HG02943 (cell line): ENCODE data around the gene TBC1D22A.
"Not testable (repeated sequence)": the region's sequence is repeated elsewhere in the genome, so short reads cannot be mapped to it uniquely, and the experiment has no call there.

ENCODE experiments used
- ATAC-seq: cut with Tn5 transposase; IDR thresholded peaks from one replicate; pipeline ENCODE4 v1.9.1; 2021; ENCODE audit warnings: mild to moderate bottlenecking, low read depth, moderate library complexity; ENCODE audit not compliant: unreplicated experiment

The TBC1D22A gene

DNA sequence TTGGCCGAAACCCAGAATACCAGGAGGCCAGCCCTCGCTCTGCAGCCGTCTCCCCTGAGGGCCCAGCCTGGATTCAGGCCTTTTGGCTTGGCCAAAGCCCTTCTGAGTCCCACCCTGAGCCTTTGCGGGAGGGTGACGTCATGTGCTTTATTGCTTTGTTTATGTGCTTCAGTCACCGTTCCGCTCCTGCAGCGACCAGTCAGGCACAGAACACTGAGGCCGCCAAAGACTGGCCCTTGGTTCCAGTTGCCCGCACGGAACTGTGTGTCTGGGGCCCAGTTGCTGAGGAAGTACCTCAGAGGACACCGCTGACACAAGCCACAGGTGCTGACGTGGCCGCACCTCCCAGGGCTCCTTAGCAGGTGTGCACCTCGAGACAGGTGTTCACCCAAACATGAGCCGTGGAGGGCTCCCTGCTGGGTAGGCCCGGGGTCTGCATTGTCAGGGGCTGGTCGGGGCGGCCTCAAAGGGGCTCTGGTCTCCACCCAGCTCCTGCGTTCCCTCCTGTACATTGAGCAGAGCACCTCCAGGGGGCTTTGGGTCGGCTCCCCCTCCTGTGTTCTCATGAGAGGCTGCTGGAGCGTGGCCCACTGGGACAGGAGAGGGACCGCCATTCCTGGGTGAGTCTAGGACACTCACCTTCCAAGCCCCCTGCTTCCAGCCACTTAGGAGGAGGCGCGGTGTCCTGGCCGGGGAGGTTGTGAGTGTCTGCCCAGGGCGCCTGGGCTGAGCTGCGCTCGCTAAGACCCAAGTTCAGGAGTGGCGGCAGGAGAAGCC lies 376.8 kb downstream of the TBC1D22A start:
- no peak for ATAC-seq

DNA sequence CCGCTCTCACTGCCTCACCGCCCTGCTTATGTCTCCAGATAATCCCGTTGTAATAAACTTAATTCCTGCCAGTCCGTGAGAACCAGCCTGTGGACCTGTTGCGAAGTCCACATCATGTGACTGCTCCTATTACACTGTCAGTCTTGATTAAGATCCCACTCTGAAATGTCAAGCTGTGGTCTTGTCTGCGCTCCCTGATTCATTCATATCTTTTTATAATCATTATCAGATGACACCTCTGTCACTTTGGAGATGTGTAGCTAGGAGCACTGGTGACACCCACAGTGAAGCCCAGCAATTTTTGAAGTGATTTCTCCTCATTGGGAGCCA lies 377.3 kb downstream of the TBC1D22A start:
- ATAC-seq: no peak

DNA sequence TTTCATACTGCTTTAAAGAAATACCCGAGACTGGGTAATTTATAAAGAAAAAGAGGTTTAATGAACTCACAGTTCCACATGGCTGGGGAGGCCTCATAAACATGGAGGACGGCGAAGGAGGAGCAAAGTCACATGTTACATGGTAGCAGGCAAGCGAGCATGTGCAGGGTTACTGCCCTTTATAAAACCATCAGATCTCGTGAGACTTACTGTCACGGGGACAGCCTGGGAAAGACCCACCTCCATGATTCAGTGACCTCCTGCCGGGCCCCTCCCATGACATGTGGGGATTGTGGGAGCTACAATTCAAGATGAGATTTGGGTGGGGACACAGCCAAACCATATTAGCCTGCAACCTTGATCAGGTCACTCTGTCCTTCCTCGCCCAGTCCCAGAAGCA lies 378.5 kb downstream of the TBC1D22A start:
- ATAC-seq: not testable (repeated sequence)

DNA sequence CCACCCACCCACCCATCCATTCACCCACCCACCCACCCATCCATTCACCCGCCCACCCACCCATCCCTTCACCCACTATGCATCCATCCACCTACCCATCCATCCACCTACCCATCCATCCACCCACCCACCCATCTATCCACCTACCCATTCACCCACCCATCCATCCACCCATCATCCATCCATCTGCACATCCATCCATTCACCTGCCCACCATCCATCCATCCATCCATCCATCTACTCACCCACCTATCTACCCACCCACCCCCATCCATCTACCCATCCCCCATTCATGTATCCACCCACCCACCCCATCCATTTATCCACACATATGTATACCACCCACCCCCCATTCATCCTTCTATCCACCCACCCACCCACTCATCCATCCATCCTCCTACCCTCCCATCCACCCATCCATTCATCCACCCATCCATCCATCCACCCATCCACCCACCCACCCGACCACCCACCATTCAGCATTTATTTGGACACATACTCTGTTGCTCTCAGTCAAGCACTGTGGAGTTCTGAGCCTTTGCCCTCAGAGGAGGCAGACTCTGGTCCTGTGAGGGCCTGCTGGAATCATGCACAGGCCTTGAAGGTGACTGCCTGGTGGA lies 380.1 kb downstream of the TBC1D22A start:
- no peak for ATAC-seq

DNA sequence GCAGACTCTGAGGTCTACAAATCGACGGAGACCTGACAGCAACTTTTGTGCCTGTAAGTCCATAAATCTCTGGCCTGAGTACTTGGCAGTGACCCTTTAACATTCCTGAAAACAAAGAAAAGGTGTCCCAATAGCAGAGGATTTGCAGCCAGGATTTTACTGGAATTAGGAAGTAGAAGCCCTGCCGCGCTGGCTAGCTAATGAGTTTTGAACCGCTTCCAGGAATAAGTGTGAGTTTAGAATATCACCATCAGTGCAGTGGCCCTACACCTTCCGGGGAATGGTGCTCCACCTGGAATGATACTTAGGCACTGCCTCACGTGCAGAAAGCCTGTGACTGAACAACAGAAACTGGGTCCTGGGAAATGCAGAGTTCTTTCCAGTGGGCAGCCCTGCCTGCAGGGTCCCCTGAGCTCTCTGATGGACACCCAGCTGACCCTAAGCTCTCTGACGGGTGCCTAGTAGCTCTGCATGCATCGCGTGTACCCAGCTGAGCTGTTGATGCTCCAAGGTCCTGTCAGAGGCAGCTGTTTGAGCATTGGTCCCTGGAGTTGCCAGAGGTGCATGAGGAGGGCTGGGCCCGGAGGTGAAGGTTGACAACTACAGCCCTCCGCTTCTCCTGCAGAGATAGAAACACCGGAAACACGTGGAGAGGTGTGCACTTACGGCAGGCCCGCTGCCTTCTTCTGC lies 380.9 kb downstream of the TBC1D22A start:
- no peak for ATAC-seq

DNA sequence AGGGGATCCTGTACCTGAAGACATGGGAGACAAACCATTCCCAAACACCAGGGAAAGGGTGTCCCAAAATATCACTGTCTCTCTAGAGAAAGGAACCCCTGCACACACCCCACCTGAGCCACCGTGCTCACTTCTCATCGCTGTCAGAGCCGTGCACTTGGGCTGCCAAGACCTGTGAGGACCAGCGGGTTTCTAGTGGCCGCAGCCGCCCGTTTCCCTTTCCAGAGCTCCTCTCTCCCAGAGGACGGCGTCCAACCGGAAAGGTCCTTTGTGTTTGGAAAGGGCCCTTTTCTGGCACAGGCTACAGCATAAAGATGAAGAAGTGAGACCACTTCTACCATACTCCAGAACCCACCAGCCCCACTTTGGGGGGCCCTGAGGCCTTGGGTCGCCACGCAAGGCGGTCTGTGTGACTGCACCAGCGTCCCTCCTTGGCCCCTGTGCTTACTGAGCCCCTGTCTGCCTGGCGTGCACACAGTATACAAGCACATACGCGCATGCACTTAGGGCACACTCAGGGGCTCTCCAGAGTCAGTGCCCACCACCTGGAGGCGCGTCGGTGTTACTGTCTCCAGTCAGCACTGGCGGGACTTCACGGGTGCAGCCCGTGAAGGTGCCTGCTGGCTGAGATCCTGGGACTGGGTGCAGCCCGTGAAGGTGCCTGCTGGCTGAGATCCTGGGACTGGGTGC lies 381.8 kb downstream of the TBC1D22A start:
- no peak for ATAC-seq

DNA sequence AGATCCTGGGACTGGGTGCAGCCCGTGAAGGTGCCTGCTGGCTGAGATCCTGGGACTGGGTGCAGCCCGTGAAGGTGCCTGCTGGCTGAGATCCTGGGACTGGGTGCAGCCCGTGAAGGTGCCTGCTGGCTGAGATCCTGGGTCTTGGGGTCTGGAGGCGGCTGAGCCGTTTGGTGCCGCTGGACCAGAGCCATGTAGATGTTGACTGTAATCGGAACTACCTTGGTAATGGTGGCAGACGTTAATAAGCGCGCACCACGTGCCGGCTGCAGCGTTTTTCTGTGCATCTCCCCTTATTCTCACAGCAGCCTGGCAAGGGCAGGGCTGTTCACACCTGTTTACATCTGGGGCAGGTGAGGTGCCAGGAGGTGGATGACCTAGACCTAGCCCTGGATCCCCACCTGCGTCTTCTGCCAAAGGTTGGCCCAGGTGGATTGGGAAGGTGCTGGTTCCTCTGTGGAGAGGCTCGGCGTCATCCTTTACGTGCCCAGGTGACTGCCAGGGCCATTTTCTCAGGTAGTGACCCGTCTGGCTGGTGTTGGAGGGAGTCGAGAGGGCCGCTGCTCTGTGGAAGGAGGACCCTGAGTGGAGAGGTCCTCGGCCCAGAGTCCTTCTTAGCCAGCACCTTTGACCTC lies 382.5 kb downstream of the TBC1D22A start:
- ATAC-seq: no peak

DNA sequence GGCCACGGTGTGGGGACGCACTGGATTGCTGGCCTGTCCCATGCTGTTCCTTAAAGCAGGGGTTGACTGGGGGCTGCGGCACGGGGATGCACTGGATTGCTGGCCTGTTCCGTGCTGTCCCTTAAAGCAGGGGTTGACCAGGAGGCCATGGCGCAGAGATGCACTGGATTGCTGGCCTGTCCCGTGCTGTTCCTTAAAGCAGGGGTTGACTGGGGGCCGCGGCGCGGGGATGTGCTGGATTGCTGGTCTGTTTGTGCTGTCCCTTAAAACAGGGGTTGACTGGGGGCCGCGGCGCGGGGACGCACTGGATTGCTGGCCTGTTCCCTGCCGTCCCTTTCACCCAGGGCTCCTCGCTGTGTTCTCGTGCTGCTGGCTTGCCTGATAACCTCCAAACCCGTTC lies 383.4 kb downstream of the TBC1D22A start:
- no peak for ATAC-seq

DNA sequence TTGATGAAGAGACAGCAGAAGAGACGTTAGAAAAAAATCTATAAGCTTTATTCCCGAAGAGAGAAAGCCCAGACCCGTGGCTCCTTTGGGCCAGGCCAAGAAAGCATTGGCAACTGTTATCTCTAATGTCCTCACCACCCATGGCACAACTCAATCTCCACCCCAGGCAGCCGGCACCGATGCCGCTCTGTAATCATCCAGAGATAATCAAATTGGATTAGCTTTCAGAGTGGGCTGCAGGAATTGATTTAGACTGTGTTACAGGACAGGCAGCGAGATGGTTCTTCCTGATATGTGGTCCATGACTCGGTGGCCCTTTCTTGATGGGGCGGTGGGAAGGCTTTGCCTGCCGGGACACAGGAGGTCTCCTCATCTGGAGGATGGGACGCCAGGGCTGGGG lies 383.9 kb downstream of the TBC1D22A start:
- no peak for ATAC-seq

DNA sequence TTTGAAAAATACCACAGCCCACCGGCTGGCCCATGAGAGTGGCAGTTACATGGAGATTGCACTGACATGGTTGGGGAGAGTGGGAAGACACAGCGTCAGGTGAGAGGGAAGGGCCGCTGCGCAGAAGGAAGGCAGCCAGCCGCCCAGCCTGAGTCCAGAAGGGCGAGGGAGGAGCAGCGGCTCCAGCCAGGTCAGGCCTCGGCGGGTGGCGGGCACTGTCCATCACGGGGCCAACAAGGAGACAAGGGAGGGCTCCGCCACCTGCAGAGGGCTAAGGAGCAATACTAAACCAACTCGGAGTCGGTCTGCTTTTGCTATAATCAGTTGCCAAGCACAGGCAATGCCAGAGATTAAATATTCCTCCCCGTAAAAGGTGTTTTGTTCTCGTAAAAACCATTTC lies 384.5 kb downstream of the TBC1D22A start:
- no peak for ATAC-seq

DNA sequence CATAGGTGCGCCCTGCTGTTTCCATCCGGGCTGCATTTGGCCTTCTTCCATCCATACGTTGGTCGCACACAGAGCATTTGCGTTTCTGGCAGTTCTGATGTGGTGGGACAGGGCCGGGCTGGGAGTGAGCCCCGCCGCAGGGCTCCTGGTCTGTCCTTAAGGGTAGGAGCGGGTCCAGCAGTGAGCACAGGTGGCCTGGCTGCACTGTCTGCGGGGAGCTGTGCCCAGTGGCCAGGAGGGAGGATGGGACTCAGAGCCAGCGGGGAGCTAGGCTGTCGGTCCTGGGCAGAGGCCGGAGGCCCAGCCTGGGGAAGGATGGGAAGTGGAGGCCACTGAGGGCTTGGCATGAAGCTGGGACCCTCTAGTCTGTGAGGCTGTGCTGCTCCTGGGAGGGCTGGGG lies 385.1 kb downstream of the TBC1D22A start:
- ATAC-seq: no peak

DNA sequence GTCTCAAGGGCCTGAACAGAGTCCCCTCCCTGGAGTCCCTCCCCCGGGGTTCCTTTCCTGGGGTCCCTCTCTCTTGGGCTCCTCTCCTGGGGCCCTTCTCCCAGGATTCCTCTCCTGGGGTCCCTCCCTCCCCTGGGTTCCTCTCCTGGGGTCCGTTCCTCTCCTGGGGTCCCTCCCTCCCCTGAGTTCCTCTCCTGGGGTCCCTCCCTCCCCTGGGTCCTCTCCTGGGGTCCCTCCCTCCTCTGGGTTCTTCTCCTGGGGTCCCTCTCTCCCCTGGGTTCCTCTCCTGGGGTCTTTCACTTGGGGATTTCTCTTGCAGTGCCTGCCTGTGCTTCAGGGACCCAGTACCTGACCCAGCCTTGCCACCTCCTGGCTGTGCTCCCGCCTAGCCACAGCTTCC lies 386.1 kb downstream of the TBC1D22A start:
- ATAC-seq: no peak

DNA sequence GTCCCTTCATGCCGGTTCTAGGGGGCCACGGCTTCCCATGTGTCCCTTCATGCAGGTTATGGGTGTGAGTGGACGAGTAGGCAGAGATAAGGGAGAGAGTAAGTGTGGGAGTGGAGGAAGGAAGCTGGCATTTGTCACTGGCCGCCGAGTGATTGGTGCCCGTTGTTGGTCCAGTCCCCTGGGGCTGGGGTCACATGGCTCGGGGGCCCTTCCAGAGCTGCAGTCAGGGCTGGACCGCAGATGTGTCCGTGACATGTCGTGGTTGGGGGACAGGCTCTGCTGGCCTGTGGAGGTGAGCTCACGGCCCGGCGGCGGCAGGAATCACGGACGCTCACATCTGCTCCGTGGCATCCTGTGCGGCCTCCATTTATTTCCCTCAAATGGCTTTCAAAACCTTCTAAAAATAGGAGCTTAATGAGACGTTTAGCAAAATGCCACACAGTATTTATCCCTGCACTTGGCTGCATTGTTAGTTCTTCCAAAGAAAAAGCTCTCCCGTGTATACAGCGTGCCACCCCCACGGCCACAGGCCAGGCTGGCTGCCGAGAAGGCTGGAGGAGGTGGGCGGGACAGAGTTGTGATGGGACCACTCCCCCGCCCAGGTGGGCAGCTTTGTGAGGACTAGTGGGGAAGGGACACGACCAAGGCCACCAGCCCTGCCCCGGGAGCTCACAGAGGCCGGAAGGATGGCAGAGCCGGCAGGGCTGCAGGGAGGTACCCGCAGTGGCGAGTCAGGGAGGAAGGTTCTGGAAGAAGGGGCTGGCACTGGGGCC lies 386.7 kb downstream of the TBC1D22A start:
- no peak for ATAC-seq

DNA sequence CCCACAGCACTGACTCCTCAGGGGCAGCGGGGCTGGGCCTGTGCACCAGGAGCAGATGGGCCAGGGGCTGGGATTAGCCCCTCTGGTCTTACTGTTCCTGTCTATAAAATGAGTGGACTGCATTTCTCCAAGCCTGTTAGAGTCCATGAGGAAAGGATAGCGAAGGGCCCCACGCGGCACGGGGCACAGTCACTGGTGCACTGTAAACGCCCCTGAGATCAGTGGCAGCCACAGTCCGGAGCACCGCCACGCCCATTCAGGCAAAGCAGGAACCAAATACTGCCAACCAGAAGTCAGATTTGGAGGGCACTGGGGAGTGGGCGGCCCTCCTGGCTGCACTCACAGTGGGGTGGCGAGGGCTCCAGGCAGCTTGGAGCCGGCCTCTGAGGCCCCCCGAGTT lies 387.5 kb downstream of the TBC1D22A start:
- ATAC-seq: no peak

DNA sequence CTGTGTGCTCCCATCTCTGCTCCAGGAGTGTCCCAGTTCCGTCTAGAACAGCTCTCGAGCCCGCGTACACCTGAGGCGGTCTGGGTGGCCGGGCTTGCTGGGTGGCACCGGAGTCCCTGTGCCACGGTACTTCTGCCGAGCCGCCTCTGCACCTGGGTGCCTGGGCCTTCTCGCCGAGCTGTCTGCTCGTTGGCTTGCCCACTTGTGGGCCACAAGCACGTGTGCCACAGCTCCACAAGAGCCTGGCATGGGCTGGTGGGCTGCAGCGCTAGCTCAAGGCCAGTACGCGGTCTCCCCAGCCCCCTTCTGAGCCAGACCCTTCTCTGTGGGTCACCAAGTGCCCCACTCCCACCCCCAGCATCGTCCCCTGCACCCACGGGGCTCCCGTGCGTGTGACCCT lies 388.0 kb downstream of the TBC1D22A start:
- no peak for ATAC-seq

DNA sequence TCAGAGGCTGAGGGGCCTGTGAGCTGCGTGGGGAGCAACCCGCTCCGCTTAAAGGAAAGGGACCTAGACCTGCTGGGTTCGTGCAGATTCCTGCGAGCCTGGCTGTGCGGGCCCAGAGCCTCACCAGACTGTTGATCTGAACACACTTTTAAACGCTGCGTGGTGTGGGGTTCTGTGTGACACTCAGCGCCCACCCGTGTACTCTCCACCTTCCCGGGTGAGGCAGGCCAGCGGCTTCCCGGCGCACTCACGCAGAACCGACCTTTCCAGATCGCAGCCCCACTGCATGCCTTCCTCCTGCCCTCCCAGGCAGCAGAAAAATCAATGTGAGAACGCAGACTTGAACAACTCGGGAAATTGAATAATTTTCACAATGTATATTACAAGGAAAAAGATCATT lies 388.6 kb downstream of the TBC1D22A start:
- ATAC-seq: no peak

DNA sequence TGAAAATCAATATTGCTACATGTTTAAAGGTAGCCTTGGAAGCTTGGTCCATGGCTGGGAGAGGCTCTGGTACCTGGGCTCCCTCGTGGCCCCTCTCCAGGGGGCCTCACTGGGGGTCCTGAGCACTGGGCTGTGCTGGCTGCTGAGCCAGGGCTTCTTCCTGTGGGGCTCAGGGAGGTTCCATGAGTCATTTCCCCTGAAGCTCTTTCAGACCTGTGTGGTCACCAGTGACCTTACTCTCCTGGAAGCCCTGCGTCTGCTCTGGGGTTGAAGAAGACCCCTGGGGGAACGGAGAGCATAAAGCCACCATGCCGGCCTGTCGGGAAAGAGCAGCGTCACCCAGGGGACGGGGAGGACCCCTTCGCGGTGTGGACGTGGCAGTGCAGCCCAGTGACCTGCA lies 389.0 kb downstream of the TBC1D22A start:
- ATAC-seq: no peak

DNA sequence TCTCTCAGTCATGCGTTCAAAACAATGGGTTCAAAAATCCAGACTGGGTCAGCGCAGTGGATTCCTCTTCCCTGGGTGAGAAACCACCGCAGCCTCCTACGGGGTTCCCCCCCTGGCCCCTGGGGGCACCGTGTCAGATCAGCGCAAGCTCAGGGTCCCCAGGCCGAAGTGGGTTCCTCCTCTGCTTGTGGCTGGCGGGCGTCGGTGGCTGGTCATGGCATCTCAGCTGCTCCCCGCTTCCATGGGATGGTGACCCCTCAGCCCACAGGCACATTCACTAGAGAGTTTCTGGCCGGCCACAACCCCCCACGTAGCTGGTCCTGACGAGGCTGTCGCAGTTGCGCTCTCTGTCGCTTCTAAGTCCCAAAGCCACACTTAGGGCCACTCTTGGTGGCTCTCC lies 389.8 kb downstream of the TBC1D22A start:
- no peak for ATAC-seq

DNA sequence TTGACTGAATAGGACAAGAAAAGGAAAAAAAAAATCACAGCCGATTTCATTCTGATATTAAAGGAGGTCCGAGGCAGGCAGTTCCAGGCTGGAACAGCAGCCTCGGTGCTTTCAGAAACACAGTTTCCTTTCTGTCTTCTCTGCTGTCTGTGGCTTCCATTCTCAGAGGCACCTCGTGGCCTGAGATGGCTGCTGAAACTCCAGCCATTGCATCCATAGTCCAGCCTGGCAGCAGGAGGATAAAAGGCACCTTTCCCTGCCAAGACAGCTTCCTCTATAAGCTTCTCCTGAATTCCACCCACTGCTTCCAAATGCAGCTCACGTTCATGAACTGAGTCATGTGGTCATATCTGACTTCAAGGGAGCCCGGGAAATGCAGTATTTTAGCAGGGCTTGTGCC lies 390.5 kb downstream of the TBC1D22A start:
- ATAC-seq: no peak

DNA sequence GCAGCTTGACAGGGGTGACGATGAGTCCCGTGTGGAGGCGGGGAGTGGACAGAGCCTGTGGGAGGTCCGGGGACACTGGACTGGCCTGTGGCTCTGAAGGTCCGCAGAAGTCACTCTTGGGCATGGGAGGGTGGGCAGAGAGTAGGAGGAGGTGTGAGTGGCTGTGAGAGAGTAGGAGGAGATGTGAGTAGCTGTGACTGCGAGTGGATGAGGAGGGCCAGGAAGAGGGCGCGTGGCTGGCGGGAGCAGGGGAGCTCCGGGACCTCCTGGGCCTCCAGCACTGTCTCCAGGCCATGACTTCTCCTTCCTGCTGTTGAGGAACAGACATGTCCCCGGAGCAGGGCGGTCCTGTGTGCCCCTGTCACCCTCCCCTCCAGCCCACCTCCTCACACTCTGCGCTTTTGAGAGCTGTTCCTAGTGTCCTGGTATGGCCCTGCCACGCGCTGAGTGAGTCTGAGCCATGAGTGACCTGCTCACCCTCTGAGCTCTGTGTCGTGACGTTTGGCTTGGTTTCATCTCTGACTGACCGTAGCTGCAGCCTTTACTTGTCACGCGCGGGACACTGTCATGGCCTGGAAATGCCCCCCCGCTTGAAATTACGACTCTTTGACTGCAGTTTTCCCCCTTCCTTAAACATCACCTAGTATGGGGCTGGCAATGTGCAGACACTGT lies 391.5 kb downstream of the TBC1D22A start:
- ATAC-seq: no peak
